NCI-H187 (cell line): ENCODE results near the gene MEF2B.

Experiments
- DNase-seq, 2 experiments: peaks; one replicate each; lab custom pipeline; 2025; lab: John Stamatoyannopoulos, UW

Gene MEF2B

GRCh38 chr19:19098703-19099632, 71.1 kb downstream of the MEF2B start:
- DNase-seq = no peak

- DNase-seq = no peak
Measured at GRCh38 chr19:19098084-19098702, 71.9 kb downstream of the MEF2B start.

GRCh38 chr19:19096641-19097627, 73.1 kb downstream of the MEF2B start:
- DNase-seq = no peak

GRCh38 chr19:19095691-19096090, 74.4 kb downstream of the MEF2B start:
- no peak for DNase-seq
